Esophagus squamous epithelium (tissue), 4 donors: ENCODE measurements around the gene DPP3.

Experiments
- CTCF ChIP-seq, 6 experiments: fragments of 450-650 bp in 4 of 6; fragments of 200-600 bp in 2 of 6; sonication (generic) in 2 of 6; IDR thresholded peaks; one replicate each; pipeline ENCODE4 v1.5.1; 2016 to 2019; ENCODE audit warnings: antibody characterized with exemption in 6 of 6, mild to moderate bottlenecking in 4 of 6, moderate library complexity in 4 of 6
- POLR2A ChIP-seq, 4 donors: fragments of 450-650 bp; IDR thresholded peaks; one replicate each; pipeline ENCODE4 v1.6.1; 2017; ENCODE audit warnings: antibody characterized with exemption in 4 of 4, mild to moderate bottlenecking in 4 of 4, moderate library complexity in 3 of 4

- TF ChIP-seq CTCF (IDR thresholded peaks at IDR 0.05) (no peak), POLR2A (IDR thresholded peaks at IDR 0.05) (no peak)
These were observed 6.4 kb upstream of the DPP3 start for GRCh38 chr11:66473608-66474515.
